ENCODE results near the gene TNFRSF25.
"Not testable (repeated sequence)": the region's sequence is repeated elsewhere in the genome, so short reads cannot be mapped to it uniquely, and the experiment has no call there.

TNFRSF25 gene

DNA sequence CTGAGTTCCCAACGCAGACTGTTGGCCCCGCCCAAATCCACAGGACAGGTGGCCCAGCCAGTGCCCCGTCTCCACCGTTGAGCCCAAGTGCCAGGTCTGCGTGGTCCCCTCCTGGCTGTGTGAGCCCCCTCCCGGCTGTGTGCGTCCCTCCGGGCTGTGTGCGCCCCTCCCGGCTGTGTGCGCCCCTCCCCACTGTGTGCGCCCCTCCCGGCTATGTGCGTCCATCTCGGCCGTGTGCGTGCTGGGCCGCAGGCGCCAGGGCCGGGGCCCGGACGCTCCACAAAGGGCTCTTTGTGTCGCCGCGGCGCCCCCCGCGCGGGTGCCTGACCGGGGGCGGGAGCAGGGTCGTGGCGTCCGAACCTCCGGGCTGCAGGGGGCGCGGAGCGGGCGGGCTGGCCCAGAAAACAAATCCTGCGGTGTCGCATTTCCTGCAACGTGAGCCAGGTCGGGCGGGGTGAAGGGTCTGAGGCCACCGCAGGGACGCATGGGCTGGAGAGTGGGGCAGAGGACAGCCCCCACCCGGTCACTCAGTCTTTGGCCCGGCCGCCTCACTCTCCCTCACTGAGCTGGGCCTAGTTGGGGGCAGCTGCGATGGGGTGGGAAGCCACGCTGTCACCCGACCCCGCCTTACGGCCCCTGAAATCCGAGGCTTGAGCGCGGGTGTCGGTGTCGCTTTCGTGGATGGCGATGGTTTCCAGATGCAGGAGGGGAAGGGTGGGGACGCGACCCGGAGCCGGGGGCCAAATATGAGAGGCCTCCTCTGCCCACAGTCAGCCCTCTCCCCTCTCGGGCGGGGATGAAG lies 18.8 kb downstream of the TNFRSF25 start:
- DNase-seq (ENCODE audit: insufficient read length, low spot score) (no peak), FAIRE-seq (no peak)

DNA sequence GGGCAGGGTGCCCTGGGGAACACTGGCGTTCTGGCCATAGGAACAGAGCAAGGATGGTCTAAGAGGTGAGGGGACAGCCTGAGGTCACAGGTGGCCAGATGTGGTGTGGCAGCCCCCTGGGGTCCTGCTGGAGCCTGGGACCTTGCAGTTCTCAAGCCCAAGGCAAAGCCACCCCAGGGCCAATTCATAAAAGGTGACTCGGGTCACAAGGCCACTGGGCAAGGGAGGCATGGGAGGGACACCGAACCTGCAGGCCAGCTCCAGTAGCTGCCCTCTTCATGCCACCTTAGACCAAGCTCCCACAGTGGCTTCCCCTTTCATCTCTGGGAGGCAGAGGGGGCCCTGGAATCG lies 19.3 kb downstream of the TNFRSF25 start:
- DNase-seq (ENCODE audit: insufficient read length, low spot score) (no peak), FAIRE-seq (no peak)
- TF ChIP-seq, protein P1, sequence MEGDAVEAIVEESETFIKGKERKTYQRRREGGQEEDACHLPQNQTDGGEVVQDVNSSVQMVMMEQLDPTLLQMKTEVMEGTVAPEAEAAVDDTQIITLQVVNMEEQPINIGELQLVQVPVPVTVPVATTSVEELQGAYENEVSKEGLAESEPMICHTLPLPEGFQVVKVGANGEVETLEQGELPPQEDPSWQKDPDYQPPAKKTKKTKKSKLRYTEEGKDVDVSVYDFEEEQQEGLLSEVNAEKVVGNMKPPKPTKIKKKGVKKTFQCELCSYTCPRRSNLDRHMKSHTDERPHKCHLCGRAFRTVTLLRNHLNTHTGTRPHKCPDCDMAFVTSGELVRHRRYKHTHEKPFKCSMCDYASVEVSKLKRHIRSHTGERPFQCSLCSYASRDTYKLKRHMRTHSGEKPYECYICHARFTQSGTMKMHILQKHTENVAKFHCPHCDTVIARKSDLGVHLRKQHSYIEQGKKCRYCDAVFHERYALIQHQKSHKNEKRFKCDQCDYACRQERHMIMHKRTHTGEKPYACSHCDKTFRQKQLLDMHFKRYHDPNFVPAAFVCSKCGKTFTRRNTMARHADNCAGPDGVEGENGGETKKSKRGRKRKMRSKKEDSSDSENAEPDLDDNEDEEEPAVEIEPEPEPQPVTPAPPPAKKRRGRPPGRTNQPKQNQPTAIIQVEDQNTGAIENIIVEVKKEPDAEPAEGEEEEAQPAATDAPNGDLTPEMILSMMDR (IDR thresholded peaks at IDR 0.05; ENCODE audit: insufficient read depth, missing control alignments) = no peak

More for the DNA sequence above, 18.8 kb downstream of the TNFRSF25 start:
- TF ChIP-seq, protein P1 (IDR thresholded peaks at IDR 0.05; ENCODE audit: insufficient read depth, missing control alignments) = no peak

DNA sequence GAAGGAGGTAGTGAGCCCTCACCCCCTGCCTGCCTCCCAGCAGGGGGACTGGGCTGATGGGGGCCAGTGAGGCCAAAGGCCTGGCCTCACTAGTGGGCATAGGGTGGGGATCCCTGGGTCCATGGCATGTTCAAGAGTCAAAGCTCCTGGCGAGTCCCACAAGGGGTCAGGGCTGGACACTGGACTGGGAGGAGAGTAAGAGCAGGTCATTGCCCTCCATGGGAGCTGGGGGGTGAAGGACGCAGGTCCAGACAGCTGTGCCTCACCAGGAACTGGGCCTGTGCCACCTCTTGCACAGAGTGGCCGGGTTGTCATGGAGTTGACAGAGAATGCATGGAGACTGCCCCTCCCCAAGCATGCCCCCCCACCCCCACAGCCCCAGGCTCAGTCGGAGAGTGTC lies 20.0 kb downstream of the TNFRSF25 start:
- not testable (repeated sequence) for FAIRE-seq; DNase-seq (ENCODE audit: insufficient read length, low spot score)

DNA sequence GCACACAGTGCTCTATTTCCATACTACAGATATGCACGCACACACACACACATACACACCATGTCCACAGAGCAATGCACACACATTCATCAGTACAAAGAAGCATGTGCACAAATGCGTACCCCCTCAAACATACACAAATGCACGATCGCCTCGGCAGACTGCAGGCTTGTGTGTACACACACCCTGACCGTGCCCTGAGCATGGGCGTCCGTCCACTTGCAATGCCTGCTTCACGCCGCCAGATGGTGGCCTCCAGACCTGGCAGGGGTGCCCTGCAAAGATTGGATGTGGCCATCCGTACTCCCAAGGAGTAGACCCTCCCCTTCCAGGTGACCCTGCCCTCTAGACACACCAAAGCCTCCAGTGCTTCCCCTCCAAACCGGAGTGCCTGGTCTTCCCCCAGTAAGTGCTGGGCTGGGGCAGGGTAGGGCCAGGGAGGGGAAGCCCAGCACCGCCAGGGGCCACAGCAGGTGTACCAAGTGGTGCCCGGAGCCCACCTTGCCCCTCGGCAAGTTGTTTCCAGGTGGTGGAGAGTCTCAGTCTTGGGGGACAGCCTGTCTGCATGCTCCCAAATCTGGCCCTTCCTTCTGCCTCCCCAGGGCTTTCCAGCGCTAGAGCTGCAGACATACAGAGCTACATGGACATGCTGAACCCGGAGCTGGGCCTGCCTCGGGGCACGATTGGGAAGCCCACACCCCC lies 20.8 kb downstream of the TNFRSF25 start:
- TF ChIP-seq, protein P1 (IDR thresholded peaks at IDR 0.05; ENCODE audit: insufficient read depth, missing control alignments) = peak; percentile 26
- no peak for DNase-seq (ENCODE audit: insufficient read length, low spot score)
- FAIRE-seq = no peak

DNA sequence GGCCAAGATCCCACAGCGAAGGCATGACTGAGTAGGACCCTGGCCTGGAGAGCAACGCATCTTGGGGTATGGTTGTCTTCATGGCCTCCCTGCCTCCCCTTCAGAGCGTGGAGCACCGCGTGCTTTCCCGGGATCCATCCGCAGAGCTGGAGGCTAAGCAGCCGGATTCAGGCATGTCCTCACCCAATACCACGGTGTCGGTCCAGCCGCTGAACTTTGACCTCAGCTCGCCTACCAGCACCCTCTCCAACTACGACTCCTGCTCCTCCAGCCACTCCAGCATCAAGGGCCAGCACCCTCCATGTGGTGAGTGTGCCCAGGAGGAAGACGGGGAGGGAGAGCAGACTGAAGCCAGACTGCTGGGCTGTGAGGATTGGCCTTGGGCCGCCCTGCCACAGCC lies 21.6 kb downstream of the TNFRSF25 start:
- TF ChIP-seq, protein P1 (IDR thresholded peaks at IDR 0.05; ENCODE audit: insufficient read depth, missing control alignments) = no peak
- FAIRE-seq (no peak), DNase-seq (ENCODE audit: insufficient read length, low spot score) (no peak)

DNA sequence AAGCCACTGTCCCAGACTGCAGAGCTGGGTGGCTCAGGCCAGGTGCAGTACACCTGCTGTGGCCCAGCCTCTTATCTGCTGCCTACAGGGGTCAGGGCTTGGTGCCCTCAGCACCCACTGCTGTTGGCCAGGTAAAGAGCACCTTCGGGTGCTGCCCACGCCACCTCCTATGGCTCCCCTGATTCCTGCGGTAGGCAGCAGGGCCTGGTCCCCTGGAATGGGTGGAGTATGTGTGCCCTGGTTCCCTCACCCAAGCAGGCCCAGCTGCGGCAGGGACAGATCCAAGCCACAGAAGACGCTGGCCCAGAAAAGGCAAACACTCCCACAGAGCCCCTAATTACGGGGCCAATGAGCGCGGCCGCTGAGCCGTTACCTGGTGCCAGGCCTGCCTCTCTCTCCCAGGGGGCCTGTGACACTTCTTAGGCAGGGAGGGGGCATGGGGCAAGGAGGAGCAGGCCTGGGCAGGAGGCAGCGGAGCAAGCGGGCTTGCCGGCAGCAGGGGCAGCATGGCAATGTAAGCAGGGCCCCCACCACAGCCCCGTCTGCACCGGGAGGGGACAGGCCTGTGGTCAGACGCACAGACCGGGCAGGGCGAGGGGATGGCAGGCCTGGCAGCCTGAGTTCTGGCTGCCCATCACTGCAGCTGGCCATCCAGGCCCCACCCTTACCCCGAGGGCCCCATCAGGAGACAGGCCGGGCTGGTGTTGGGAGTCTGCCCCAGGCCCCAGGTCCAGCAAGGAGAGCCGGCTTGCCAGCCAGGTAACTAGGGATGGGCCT lies 22.4 kb downstream of the TNFRSF25 start:
- TF ChIP-seq, protein P1 (IDR thresholded peaks at IDR 0.05; ENCODE audit: insufficient read depth, missing control alignments) = no peak
- DNase-seq (ENCODE audit: insufficient read length, low spot score) (no peak), FAIRE-seq (no peak)

DNA sequence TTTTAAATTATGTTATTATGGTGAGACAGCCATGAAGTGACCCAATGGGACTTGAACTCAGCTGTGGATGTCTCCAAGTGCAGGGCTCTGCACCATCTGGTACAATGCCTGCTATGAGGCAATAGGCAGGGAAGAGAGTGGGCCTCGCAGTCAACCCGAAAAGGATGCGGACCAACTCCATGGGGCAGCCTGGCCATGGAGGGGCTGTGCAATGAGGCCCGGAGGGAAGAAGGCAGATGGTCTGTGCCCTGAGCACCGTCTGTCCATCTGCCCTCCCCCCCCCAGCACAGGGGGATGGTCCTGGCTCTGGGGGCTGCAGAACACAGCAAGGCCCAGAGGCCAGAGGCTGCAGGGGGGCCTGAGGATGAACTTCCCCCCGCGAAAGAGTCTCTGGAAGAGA lies 24.4 kb downstream of the TNFRSF25 start:
- TF ChIP-seq, protein P1 (IDR thresholded peaks at IDR 0.05; ENCODE audit: insufficient read depth, missing control alignments) = no peak
- FAIRE-seq = no peak
- no peak for DNase-seq (ENCODE audit: insufficient read length, low spot score)
